ENCODE data around the gene CSRP1. TPM values are rescaled to one million over a fixed set of nuclear protein-coding genes. Genes with fewer than 3 reads are reported as not detected.
A peak's percentile ranks its signal among the peaks of the same experiment; 100 is the strongest.

Gene CSRP1
- total and polyA plus RNA-seq, 9 of the 15 experiments (the other 6 are each of a cell fraction or from before 2014, with no cell fraction given): 6.8 to 39.4 (median 23.7) TPM

GRCh38 chr1:201447903-201448871 lies 58.7 kb downstream of the CSRP1 start (continued):
- TF ChIP-seq ZBTB26 (CRISPR knock-in tag; IDR thresholded peaks at IDR 0.05) (no peak), YY1 (IDR thresholded peaks at IDR 0.05; ENCODE audit: borderline replicate concordance in 1 of 3, control insufficient read depth in 1 of 3, extremely low read depth in 1 of 3, insufficient read depth in 3 of 3, insufficient read length in 1 of 3, insufficient replicate concordance in 2 of 3, low read depth in 1 of 3, low read length in 2 of 3) (peak in 2 of 3 experiments; percentile 23 to 37), HNRNPK (IDR thresholded peaks at IDR 0.05; ENCODE audit: low read depth, low read length, poor library complexity, severe bottlenecking) (no peak), ATF4 (CRISPR knock-in tag; IDR thresholded peaks at IDR 0.05) (0 out of 2 replicates have a peak, but pooled peaks have one; percentile 12), XRCC5 (IDR thresholded peaks at IDR 0.05; ENCODE audit: low read depth, low read length) (peak; percentile 74; the same call in 1 of the 2 replicates), VEZF1 (CRISPR knock-in tag; IDR thresholded peaks at IDR 0.05) (no peak), MAZ (CRISPR knock-in tag; conservative IDR thresholded peaks at IDR 0.05 in 1 of 2, IDR thresholded peaks at IDR 0.05 in 1 of 2) (peak; percentile 64 to 71; a peak in 3 of 4 replicates), SMARCE1 (IDR thresholded peaks at IDR 0.05) (no peak), ZNF324 (CRISPR knock-in tag; IDR thresholded peaks at IDR 0.05) (no peak), EGR1 (conservative IDR thresholded peaks at IDR 0.05) (0 out of 2 replicates have a peak, but pooled peaks have one; percentile 9), KDM1A (IDR thresholded peaks at IDR 0.05) (no peak), TSC22D4 (tag; IDR thresholded peaks at IDR 0.05) (no peak), MITF (IDR thresholded peaks at IDR 0.05) (no peak), ZNF395 (CRISPR knock-in tag; IDR thresholded peaks at IDR 0.05) (no peak), SRSF7 (optimal IDR thresholded peaks at IDR 0.05; ENCODE audit: low read depth, low read length) (no peak), ZNF12 (CRISPR knock-in tag; IDR thresholded peaks at IDR 0.05) (0 out of 2 replicates have a peak, but pooled peaks have one; percentile 19), RBM34 (IDR thresholded peaks at IDR 0.05; ENCODE audit: borderline replicate concordance, insufficient read depth, low read length) (no peak), PTRF (tag; IDR thresholded peaks at IDR 0.05) (no peak)
